ENCODE results near the gene MAP7D1.

- no peak for TF ChIP-seq CTCF (IDR thresholded peaks at IDR 0.05)
- TF ChIP-seq POLR2A (IDR thresholded peaks at IDR 0.05), result no peak
Measured at GRCh38 chr1:36114371-36114770, 41.6 kb upstream of the MAP7D1 start.
